GM18858 (cell line): ENCODE measurements around the gene HBB.
"Not testable (repeated sequence)": the region's sequence is repeated elsewhere in the genome, so short reads cannot be mapped to it uniquely, and the experiment has no call there.

ENCODE experiments used
- ATAC-seq: cut with Tn5 transposase; IDR thresholded peaks from one replicate; pipeline ENCODE4 v1.9.1; 2021; ENCODE audit not compliant: unreplicated experiment

HBB gene

DNA sequence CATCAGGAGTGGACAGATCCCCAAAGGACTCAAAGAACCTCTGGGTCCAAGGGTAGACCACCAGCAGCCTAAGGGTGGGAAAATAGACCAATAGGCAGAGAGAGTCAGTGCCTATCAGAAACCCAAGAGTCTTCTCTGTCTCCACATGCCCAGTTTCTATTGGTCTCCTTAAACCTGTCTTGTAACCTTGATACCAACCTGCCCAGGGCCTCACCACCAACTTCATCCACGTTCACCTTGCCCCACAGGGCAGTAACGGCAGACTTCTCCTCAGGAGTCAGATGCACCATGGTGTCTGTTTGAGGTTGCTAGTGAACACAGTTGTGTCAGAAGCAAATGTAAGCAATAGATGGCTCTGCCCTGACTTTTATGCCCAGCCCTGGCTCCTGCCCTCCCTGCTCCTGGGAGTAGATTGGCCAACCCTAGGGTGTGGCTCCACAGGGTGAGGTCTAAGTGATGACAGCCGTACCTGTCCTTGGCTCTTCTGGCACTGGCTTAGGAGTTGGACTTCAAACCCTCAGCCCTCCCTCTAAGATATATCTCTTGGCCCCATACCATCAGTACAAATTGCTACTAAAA is at the start of gene HBB:
TSS of gene HBB (minus strand) at position 340 of the 579 bp plus-strand sequence. CDS start at position 290, 50 bp downstream.
- ATAC-seq: no peak

- no peak for ATAC-seq
Observed at GRCh38 chr11:5275369-5276110, 48.7 kb upstream of the HBB start.

GRCh38 chr11:5274395-5274794 is 47.5 kb upstream of the HBB start:
- ATAC-seq: no peak

DNA sequence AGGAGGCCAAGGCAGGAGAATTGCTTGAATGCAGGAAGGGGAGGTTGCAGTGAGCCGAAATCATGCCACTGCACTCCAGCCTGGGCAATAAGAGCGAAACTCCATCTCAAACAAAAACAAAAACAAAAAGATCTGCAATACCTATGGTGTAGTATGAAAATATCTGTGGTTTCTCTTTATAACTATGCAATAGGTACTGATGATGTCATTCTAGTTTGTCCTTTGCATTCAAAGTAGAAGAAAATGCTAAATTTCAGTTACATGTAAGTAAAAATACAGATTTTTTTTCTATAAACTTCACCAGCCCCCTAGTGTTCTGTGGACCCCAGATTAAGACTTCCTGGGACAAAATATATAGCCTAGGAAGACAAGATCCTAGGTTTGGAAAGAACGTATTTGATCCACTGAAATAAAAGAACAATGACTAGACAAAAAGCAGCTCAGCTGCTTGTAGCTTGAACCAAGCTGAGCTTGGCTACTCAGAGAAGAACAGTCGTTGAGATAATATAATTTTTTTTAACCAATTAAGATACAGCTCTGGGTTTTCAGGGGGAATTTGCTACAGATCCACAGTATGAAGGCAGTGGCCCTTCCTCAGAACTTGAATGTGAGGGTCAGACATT is 45.6 kb upstream of the HBB start:
- no peak for ATAC-seq

DNA sequence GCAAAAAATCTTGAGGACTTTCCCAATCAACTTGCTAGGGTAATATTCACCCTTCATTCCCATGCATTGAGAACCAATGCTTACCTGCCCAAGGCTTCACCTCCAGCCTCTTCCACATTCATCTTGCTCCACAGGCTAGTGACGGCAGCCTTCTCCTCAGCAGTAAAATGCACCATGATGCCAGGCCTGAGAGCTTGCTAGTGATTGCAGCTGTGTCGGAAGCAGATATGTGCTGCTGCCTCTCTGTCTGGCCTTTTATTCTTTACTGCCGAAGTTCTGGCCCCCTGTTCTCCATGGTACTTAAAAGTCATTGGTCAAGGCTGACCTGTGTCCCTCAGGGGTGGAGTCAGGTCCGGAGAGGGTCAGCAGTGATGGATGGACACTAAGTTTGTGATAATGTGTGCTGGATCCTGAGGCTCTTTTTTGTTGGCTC is 42.9 kb upstream of the HBB start, which contains the start of gene HBE1:
TSS of gene HBE1 (minus strand) at position 231 of the 433 bp plus-strand sequence. CDS start at position 176, 55 bp downstream.
- ATAC-seq: no peak

DNA sequence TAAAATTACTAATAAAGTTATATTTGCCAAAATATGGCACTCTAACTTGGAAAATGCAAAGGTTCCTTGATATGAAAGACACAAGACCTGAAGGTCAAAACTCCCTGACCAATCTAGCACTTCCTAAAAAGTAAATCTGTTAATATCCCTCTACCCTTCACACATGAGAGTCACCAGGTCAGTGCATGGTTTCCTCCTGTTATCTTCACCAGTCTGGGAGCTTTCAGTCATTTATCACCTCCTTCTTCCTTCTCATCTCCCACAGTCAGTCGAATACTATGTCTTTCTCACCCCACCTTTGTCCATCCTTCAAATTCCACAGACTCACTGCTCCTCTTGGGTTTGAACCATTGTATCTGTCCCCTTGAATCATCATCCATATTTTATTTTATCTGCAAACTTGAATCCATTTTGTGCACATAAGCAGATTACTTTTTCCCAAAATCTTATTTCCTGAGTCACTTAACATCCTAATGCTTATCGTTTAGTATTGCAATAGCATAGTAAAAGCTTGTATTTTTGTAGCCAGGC is 40.2 kb upstream of the HBB start:
- ATAC-seq: no peak

GRCh38 chr11:5266609-5267008 is 39.7 kb upstream of the HBB start:
- no peak for ATAC-seq

DNA sequence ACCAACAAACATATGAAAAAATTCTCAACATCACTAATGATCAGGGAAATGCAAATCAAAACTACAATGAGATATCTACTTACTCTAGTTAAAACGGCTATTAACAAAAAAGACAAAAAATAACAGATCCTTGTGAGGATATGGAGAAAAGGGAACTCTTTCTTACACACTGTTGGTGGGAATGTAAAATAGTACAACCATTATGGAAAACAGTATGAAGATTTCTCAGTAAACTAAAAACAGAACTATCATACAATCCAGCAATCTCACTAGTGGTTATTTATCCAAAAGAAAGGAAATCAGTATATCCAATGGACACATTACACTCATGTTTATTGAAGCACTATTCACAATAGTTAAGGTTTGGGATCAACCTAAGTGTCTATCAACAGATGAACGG is 39.0 kb upstream of the HBB start:
- no peak for ATAC-seq

DNA sequence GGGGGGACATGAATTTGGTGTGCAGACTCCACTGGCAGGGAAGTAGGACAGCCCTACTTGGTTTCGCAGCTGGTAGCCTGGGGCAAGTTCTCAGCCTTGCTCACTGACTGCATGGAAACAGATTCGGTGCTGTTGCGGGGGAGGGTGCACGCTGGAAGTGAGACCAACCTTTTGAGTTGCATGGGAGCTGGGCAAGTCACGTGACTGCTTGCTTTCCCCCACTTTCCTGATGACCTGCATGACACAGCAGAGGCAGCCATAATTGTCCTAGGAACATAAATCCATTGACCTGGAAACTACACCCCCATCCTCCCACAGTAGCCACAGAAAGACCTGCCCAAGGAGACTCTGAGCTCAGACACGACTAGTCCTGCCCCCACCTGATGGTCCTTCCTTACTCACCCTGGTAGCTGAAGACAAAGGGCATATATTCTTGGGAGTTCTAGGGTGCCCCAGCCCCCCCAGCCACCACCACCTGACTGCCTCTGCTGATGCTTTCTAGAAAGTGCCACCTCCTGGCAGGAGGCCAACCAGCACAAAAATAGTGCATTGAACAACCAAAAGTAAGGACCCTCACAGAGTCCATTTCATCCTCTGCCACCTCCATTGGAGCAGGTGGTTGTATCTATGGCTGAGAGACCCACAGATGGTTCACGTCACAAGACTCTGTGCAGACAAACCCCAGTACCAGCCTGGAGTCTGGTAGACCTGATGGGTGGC is 31.8 kb upstream of the HBB start:
- ATAC-seq: no peak

GRCh38 chr11:5257296-5257695 is 30.4 kb upstream of the HBB start:
- ATAC-seq: no peak

DNA sequence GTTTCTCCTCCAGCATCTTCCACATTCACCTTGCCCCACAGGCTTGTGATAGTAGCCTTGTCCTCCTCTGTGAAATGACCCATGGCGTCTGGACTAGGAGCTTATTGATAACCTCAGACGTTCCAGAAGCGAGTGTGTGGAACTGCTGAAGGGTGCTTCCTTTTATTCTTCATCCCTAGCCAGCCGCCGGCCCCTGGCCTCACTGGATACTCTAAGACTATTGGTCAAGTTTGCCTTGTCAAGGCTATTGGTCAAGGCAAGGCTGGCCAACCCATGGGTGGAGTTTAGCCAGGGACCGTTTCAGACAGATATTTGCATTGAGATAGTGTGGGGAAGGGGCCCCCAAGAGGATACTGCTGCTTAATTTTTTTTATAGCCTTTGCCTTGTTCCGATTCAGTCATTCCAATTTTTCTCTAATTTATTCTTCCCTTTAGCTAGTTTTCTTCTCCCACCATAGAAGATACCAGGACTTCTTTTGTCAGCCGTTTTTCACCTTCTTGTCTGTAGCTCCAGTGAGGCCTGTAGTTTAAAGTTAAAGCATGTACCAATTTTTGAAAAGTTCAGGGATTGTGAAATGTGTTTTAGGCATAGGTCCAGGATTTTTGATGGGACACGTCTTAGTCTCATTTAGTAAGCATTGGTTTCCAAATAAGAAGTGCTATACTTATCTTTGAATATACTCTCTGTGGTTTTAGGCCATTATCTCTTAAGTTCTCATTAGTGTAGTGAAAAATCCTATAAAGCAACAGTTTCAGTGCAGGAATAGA is 28.0 kb upstream of the HBB start, which contains the start of gene HBG2:
TSS of gene HBG2 (minus strand) at position 136 of the 768 bp plus-strand sequence. CDS start at position 83, 53 bp downstream.
- not testable (repeated sequence) for ATAC-seq

GRCh38 chr11:5254023-5254422 is 27.2 kb upstream of the HBB start:
- not testable (repeated sequence) for ATAC-seq

DNA sequence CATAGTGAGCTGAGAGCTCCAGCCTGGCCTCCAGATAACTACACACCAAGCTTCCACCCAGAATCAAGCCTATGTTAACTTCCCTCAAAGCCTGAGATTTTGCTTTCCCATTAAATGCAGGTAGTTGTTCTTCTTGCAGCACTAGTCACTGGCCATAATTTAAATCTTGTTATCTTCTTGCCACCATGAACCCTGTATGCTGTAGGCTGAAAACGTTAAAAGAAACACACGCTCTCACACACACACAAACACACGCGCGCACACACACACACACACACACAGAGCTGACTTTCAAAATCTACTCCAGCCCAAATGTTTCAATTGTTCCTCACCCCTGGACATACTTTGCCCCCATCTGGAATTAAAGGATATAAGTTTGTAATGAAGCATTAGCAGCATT is 26.6 kb upstream of the HBB start:
- not testable (repeated sequence) for ATAC-seq

- ATAC-seq: no peak
Observed at GRCh38 chr11:5252919-5253265, 26.0 kb upstream of the HBB start.

DNA sequence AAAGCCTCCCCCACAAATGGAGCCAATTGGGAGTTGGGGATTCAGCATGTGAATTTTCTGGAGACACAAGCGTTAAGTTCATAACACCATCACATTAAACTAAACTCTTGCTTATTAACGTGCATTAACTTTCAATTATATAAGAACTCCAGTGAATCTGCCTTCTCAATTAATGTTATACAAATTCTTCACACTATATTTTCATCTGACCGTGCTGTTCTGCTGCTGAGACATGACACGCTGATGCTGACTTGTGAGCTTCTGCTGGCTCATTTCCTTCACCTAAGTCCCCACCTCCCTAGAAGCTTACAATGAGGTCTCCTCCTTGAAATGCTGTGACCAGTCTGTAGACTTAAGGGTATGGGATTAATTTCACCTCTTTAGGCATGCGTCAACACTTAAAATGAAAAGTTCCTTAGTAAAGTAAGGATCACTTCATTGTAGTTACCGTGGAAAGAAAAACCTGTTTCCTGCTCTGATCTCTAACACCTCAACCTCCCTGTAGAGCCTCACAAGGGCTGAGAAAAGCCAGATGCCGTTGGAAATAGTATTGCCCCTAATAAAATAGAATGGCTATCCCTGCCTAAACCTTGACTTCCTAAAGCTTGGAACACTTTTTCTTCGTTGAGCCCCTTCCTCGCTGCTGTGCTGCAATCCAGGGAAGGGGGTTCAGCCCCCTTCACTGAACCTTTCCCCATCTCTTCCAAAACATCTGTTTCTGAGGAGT is 25.5 kb upstream of the HBB start:
- no peak for ATAC-seq

DNA sequence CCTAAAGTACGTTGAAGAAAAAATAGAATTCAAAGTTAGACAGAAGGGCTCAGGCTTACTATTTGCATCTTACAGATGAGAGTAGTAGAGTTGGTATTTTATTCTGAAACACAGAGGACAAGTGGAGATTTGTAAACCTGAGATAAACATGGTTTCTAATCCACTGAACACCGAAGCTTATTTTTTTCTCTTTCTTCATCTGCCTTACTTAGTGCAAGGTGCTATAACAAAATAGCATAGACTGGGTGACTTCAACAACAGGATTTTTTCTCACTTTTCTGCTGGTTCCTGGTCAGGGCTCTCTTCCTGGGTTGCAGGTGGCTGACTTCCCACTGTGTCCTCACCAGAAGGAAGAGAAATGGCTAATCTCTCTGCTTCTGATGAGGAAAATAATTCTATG is 24.9 kb upstream of the HBB start:
- ATAC-seq: no peak

DNA sequence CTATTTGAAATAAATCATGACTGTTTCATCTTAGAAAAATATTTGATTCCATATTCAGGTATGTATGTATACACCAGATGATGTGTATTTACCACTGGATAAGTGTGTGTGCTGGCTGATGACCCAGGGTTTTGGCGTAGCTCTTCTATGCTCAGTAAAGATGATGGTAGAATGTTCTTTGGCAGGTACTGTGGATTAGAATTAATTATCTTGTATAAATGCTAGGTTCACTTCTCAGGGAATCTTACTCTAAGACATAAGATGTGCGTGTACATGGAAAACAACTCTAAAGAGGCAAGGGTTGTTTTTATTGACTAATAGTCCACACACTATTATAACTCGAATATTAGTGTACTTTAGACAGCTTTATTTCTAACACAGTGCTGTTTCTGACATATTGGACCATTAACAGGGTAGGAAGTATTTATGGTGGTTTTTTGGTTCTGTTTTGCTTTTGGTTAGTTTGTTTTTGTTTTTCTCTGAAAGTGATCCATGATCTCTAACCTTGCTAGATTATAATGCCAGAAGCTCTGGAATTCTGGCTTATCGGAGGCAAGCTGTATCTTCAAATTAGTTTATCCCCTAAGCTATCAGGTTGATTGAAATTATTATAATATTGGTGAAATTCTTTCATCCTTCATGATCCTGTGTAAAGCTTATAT is 23.8 kb upstream of the HBB start:
- no peak for ATAC-seq

- ATAC-seq: not testable (repeated sequence)
Observed at GRCh38 chr11:5249807-5250396, 23.0 kb upstream of the HBB start, which contains the start of gene HBG1. Gene HBG1 (minus strand): TSS chr11:5249857. CDS start chr11:5249804, 53 bp downstream.

DNA sequence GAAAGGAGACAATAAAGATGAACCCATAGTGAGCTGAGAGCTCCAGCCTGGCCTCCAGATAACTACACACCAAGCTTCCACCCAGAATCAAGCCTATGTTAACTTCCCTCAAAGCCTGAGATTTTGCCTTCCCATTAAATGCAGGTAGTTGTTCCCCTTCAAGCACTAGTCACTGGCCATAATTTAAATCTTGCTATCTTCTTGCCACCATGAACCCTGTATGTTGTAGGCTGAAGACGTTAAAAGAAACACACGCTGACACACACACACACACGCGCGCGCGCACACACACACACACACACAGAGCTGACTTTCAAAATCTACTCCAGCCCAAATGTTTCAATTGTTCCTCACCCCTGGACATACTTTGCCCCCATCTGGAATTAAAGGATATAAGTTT is 21.6 kb upstream of the HBB start:
- not testable (repeated sequence) for ATAC-seq
